IPS DF 6.9 (cell line): ENCODE measurements around the gene GGTA1.
"Not testable (repeated sequence)": the region's sequence is repeated elsewhere in the genome, so short reads cannot be mapped to it uniquely, and the experiment has no call there.

ENCODE experiments used
- DNase-seq: peaks from one replicate; pipeline ENCODE4 v3.0.0-alpha.2; 2013; ENCODE audit warnings: low read depth, low spot score
- H3K27ac ChIP-seq: one replicate; pipeline ENCODE4 v1.5.1; 2013; ENCODE audit warnings: low read length, control low read depth
- H3K27me3 ChIP-seq: 2 replicates; pipeline ENCODE4 v1.6.1; 2013; ENCODE audit warnings: mild to moderate bottlenecking, low read length; ENCODE audit not compliant: control insufficient read depth, insufficient read depth
- H3K36me3 ChIP-seq: 2 replicates; pipeline ENCODE4 v1.6.1; 2013; ENCODE audit warnings: low read length; ENCODE audit not compliant: control insufficient read depth, insufficient read depth
- H3K4me1 ChIP-seq: 2 replicates; pipeline ENCODE4 v1.6.1; 2013; ENCODE audit warnings: low read length; ENCODE audit not compliant: control insufficient read depth, insufficient read depth
- H3K4me3 ChIP-seq: 2 replicates; pipeline ENCODE4 v1.5.1; 2013; ENCODE audit warnings: mild to moderate bottlenecking, low read length
- H3K9me3 ChIP-seq: 2 replicates; pipeline ENCODE4 v1.6.1; 2013; ENCODE audit warnings: low read length, inconsistent platforms; ENCODE audit not compliant: control insufficient read depth, insufficient read depth
- WGBS: extraction: QIAGEN DNeasy Blood & Tissue Kit; methylation state at CpG from one replicate; pipeline ENCODE4 v1.1.7; 2013; ENCODE audit warnings: mixed read lengths, missing lambda C conversion rate; ENCODE audit not compliant: insufficient read length, insufficient coverage; 5-methylcytosine and 5-hydroxymethylcytosine counted together

Gene GGTA1

DNA sequence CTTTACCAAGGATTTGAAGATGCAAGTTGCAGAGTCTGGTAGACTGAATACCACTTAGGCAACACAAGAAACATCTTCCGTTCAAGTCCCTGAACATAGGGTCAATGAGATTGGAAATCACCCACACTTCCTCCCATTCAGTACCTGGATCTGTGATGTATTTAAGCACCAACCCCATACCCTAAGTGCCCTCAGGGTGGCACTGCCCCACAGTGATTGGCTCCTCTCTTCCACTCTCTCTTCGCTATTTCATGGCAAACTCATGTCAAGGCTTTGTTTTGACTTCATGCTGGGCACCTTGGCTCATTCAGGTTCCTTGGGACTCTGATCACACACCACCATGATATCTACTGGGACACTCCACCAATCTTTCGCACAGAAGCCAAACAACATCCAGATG lies 53.7 kb downstream of the GGTA1 start:
- Histone ChIP-seq H3K9me3 (no peaks in the 10 kb centered on the region), H3K27me3 (no peaks in the 10 kb centered on the region; the same call in 1 of the 2 replicates), H3K4me1 (no peaks in the 10 kb centered on the region), H3K27ac (no peak overlapping the region), H3K36me3 (no peaks in the 10 kb centered on the region), H3K4me3 (no peak overlapping the region)
- no CpG with 5 or more reads among the region's 3 CpGs for WGBS
- DNase-seq: no peak

DNA sequence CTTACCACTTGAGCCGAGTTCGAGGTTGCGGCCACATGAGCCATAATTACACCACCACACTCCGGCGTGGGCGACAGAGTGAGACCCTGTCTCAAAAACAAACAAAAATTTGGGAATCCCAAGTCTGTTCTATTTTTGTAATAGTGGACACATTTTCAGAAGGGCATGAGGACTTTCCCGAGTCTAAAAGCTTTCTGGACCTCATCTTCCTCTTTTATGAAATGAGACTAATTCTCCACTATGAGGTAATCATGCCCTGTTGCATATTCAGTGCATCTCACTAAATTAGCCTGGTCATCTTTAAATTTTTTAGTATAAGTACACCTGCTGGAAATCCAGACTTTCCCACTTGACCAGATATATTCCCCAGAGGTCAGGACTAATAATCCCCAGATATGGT lies 55.7 kb downstream of the GGTA1 start:
- no peaks in the 10 kb centered on the region for H3K4me1 ChIP-seq
- no peaks in the 10 kb centered on the region; the same call in 1 of the 2 replicates for H3K27me3 ChIP-seq
- no peak overlapping the region for H3K4me3 ChIP-seq
- DNase-seq: no peak
- H3K36me3 ChIP-seq: no peaks in the 10 kb centered on the region
- H3K27ac ChIP-seq: no peak overlapping the region
- H3K9me3 ChIP-seq: no peaks in the 10 kb centered on the region
- no CpG with 5 or more reads among the region's 7 CpGs for WGBS

DNA sequence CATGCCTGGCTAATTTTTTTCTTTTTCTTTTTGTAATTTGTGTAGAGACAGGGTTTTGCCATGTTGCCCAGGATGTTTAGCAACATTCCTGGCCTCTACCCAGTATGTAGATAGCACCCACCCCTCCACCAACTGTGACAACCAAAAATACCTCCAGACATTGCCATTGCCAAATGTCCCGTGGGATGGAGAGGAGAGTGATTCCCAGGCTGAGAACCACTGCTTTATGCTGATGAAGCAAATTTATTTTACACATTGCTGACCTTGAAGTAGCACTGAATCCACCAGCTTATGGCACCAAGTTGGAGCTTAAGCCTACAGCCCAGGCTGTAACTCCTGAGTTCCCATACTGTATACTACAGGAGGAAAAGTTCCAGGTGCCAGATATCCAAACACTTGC lies 58.5 kb downstream of the GGTA1 start:
- Histone ChIP-seq H3K4me3 (no peak overlapping the region), H3K4me1 (no peaks in the 10 kb centered on the region), H3K36me3 (no peaks in the 10 kb centered on the region), H3K27me3 (no peaks in the 10 kb centered on the region; the same call in 1 of the 2 replicates), H3K9me3 (no peaks in the 10 kb centered on the region), H3K27ac (no peak overlapping the region)
- DNase-seq: no peak
- no CpG with 5 or more reads among the region's 1 CpG for WGBS

DNA sequence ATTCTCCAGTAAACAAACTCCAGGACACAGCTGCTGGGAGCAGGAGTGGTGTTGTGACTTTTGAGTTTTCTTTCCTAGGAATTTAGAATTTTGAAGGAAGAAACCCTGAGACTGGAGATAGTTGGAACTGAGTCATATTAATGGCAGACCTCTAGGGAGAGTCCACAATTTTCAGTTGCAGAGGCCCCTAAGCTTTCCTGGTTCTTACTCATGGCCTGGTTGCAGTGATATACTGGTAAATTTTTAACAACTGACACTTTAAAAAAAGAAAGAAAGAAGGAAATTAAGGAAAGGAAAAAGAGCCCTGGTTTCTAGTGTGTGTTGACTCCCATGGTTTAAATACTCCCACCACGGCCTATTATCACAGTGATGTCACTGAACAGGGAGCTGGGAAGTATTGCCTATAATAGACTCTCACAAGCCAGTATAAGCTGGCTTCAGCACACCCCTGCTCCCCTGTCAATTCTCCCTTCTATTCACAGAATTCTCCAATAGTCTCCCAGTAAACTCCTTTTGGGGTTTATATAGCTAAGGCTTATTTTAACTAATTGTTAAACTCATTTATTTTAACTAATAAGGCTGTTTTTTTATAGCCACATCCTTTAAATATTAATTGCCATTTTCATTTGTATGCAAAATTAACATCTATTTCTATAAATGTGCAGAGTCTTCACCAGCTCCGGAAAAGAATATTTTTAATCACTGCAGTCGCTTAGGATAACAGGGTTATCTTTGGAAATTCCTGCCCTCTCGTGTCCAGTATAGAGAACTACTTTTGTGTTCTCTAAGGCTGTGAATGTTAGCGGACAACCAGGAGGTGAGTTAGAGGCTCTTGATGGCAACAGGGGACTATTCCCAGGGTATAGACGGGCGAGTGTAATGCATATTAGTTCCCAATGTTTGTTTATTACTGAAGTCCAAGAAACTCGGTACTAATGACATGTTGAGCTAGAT lies 59.7 kb downstream of the GGTA1 start:
- Histone ChIP-seq H3K27me3 (no peaks in the 10 kb centered on the region; the same call in 1 of the 2 replicates), H3K36me3 (no peaks in the 10 kb centered on the region), H3K4me3 (no peak overlapping the region), H3K27ac (no peak overlapping the region), H3K4me1 (no peaks in the 10 kb centered on the region), H3K9me3 (no peaks in the 10 kb centered on the region)
- no peak for DNase-seq
- no CpG with 5 or more reads among the region's 8 CpGs for WGBS

DNA sequence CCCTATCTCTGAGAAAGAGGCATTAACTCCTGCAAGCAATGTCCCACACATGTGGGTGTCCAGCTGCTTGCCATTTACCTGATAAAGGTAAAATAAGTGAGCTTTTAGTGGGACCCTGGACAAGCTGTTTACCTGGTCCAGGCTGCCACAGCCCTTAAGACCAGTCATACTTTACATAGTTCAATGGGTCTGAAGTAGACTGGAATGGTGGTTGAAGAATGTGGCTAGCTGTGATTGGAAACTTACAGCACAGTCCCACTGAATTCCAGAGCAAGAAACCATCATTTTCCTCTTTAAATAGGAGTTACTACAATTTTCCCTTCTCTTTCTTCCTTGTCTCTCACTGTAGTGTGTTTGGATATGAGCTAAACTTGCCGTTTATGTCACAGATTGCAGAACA lies 60.6 kb downstream of the GGTA1 start:
- no peak for DNase-seq
- no CpG with 5 or more reads among the region's 1 CpG for WGBS
- Histone ChIP-seq H3K27ac (no peak overlapping the region), H3K27me3 (no peaks in the 10 kb centered on the region; the same call in 1 of the 2 replicates), H3K36me3 (no peaks in the 10 kb centered on the region), H3K9me3 (no peaks in the 10 kb centered on the region), H3K4me3 (no peak overlapping the region), H3K4me1 (no peaks in the 10 kb centered on the region)

DNA sequence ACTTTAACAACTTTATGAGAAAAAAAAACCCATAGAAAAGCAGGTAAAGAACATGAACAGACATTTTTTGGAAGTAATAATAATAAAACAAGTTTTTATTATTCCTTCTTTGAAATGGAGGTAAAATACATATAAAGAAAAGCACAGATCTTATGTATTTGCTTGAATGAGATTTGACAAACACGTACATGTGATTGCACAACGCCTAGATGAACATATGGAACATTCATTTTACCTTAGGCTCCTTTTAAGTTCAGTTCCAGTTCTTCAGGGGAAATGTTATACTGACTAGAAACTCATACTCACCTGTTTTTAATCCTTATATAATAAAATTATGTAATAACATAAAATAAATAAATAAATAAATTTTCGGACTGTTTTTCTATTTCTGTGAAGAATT lies 61.8 kb downstream of the GGTA1 start:
- H3K27me3 ChIP-seq: no peaks in the 10 kb centered on the region; the same call in 1 of the 2 replicates
- no peak overlapping the region for H3K4me3 ChIP-seq
- no peaks in the 10 kb centered on the region for H3K4me1 ChIP-seq
- no peak for DNase-seq
- no peaks in the 10 kb centered on the region for H3K9me3 ChIP-seq
- no CpG with 5 or more reads among the region's 3 CpGs for WGBS
- H3K36me3 ChIP-seq: no peaks in the 10 kb centered on the region
- no peak overlapping the region for H3K27ac ChIP-seq

DNA sequence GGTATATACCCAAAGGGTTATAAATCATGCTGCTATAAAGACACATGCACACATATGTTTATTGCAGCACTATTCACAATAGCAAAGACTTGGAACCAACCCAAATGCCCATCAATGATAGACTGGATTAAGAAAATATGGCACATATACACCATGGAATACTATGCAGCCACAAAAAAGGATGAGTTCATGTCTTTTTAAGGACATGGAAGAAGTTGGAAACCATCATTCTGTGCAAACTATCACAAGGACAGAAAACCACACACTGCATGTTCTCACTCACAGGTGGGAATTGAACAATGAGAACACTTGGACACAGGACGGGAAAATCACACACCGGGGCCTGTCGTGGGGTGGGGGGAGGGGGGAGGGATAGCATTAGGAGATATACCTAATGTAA lies 62.6 kb downstream of the GGTA1 start:
- not testable (repeated sequence) for H3K4me1 ChIP-seq, H3K36me3 ChIP-seq, H3K27ac ChIP-seq, H3K9me3 ChIP-seq, H3K4me3 ChIP-seq, H3K27me3 ChIP-seq, DNase-seq
- WGBS: no CpG with 5 or more reads among the region's 3 CpGs

DNA sequence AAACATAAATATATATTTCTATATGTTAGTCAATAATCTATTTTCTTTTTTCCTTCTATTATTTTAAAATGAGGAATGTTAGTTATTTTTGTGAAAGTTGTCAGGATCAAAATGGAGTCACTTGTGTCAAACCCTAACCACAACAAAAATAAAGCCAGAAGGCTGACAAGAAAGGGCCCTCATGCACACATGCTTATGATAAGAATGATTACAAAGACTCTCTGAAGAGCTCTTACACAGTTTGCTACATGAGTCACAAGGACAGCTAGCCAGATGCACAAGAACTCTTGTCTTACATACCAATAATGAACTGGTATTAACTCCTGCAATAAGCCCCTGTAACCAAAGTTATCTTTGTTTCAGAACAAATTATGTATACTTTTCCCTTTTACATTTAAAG lies 64.7 kb downstream of the GGTA1 start:
- no peak for DNase-seq

DNA sequence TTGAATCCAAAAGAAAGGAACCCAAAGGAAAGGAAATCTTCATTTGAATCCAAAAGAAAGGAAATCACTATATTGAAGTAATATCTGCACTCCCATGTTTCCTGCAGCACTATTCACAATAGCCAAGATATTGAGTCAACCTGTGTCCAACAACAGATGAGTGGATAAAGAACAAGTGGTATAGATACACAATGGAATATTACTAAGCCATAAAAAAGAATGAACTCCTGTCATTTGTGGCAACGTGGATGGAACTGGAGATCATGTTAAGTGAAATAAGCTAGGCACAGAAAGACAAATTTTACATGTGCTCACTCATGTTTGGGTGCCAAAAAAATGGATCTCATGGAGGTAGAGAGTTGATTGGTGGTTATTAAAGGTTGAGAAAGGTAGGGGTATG lies 71.7 kb downstream of the GGTA1 start:
- Histone ChIP-seq H3K4me3 (no peak overlapping the region), H3K36me3 (no peaks in the 10 kb centered on the region), H3K27me3 (no peaks in the 10 kb centered on the region), H3K9me3 (no peaks in the 10 kb centered on the region), H3K27ac (no peak overlapping the region), H3K4me1 (no peaks in the 10 kb centered on the region)
- no peak for DNase-seq
- no CpG with 5 or more reads among the region's 1 CpG for WGBS

More for the DNA sequence above, 64.7 kb downstream of the GGTA1 start:
- H3K27me3 ChIP-seq: no peaks in the 10 kb centered on the region
- no peaks in the 10 kb centered on the region for H3K4me1 ChIP-seq
- no peaks in the 10 kb centered on the region for H3K36me3 ChIP-seq
- H3K27ac ChIP-seq: no peak overlapping the region
- H3K9me3 ChIP-seq: no peaks in the 10 kb centered on the region
- H3K4me3 ChIP-seq: no peak overlapping the region

DNA sequence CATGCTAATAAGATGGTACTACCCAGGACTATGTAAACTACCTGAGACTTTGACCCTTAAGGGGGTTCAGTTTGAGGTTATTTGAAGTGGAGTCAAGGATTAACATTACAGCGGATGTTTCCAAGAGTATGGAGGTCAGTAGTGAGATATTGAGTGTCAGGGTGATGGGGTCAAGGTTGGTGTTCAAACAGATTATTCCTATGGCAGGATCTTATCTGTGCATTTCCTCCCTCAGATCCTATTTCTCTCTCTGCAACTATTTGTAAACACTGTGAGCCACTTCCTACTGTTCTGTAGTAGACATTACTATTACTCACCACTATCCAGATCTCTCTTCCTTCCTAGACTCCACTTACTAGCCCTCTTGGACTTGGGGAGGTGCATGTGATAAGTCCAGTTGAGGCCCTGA lies 75.6 kb downstream of the GGTA1 start:
- Histone ChIP-seq H3K27me3 (no peaks in the 10 kb centered on the region), H3K9me3 (no peaks in the 10 kb centered on the region), H3K4me3 (no peak overlapping the region), H3K36me3 (no peaks in the 10 kb centered on the region), H3K4me1 (no peaks in the 10 kb centered on the region), H3K27ac (no peak overlapping the region)
- WGBS: no CpG with 5 or more reads among the region's 1 CpG
- DNase-seq: no peak

DNA sequence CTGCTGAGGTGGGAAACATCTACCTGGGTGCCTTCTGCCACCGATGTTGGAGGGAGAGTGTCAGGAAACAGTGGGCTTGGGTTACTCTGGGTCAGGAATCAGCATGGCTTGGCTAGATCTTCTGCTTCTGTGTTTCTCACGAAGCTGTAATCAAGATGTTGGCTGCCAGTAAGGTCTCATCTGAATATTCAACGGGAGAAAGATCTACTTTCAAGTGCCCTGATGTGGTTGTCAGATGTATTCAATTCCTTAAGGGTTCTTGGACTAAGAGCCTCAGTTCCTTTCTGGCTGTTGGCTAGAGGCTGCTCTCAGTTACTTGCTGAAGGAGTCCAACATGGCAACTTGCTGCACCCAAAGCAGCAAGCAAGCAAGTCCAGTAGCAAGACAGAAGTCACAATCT lies 87.7 kb downstream of the GGTA1 start:
- no peaks in the 10 kb centered on the region for H3K4me1 ChIP-seq
- no peaks in the 10 kb centered on the region for H3K36me3 ChIP-seq
- no peak overlapping the region for H3K4me3 ChIP-seq
- no CpG with 5 or more reads among the region's 3 CpGs for WGBS
- H3K9me3 ChIP-seq: no peaks in the 10 kb centered on the region
- no peak for DNase-seq
- no peaks in the 10 kb centered on the region for H3K27me3 ChIP-seq
- no peak overlapping the region for H3K27ac ChIP-seq
